ENCODE measurements around the gene OR10V1. TPM values are rescaled to one million over a fixed set of nuclear protein-coding genes. Genes with fewer than 3 reads are reported as not detected.

Gene OR10V1
- total RNA-seq, 2 donors from 2014 or later: not detected

DNA sequence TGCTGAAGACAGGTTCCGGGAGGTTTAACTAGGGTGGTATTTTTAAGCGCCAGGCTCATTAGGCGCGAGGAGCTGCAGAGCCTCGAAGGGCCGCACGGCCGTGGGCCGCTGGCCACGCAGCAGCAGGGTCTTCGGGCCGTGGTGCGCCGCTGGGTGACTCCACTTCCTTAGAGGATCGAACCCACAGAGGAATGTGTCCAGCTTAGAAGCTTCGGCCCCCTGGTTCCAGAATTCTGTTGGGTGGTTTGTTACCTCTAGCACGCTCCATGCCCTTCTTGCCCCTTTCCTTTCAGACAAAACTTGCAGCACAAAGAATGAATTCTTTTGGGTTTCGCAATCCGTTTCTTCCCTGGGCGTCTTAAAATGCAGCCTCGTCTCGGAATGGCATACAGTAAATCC, 44.0 kb downstream of the OR10V1 start:
- H3K36me3 Mint-ChIP-seq: peaks cover 21% of the 10 kb centered on the region
- ATAC-seq: no peak
- no peaks in the 10 kb centered on the region for H3K9me3 Mint-ChIP-seq
- DNase-seq (ENCODE audit: low spot score): no peak
- H3K27ac Mint-ChIP-seq: peak overlapping the region; percentile 95 to 99
- no peaks in the 10 kb centered on the region for H3K27me3 Mint-ChIP-seq
- H3K4me3 Mint-ChIP-seq: peak overlapping the region; percentile 95
- H3K4me1 Mint-ChIP-seq (ENCODE audit: low read depth in 2 of 2): peaks cover 34 to 36% of the 10 kb centered on the region in 2 donors

DNA sequence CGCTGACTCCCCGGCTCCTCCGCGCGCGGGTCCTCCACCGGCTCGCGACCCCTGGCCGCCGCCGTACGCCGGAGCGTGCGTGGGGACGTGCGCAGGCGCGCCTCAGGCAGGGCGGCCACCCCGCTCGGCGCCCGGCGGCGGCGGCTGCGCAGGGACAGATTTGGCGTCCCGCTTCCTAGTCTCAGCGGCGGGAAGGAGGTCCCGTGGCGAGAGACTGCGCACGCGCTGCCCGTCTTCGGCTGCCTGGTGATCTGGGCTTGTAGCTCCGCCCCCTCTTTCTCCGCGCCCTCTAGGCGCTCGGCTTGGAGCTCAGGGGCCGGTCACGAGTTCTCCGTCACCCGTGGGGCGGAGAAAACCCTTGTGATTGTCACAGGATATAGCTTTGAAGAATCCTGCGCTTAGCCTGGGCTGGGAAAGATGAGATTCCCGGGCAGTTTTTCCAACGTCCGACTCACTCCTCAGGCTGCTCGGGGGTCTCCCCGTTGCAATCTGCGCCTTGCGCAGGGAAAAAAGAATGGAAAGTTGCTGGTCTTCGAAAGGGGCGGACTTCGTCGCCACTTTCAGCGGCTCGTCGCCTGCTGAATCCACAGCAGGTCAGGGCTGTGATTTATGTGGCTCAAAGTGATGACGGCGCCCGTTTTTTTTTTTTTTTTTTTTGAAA, 44.6 kb downstream of the OR10V1 start, which contains the start of gene PATL1:
PATL1 (minus strand) TSS at position 88 of the 661 bp plus-strand sequence. CDS start 142 bp downstream, outside the sequence.
- ATAC-seq (peak; percentile 96 to 97), DNase-seq (ENCODE audit: low spot score) (peak; percentile 100)
- Mint-ChIP-seq H3K4me1 (ENCODE audit: low read depth in 2 of 2) (peaks cover 34 to 38% of the 10 kb centered on the region in 2 donors), H3K4me3 (peak within 1 kb of the TSS; percentile 95), H3K27ac (peak within 1 kb of the TSS; percentile 95 to 99), H3K27me3 (no peaks in the 10 kb centered on the region), H3K9me3 (no peaks in the 10 kb centered on the region), H3K36me3 (peaks cover 21% of the 10 kb centered on the region)

DNA sequence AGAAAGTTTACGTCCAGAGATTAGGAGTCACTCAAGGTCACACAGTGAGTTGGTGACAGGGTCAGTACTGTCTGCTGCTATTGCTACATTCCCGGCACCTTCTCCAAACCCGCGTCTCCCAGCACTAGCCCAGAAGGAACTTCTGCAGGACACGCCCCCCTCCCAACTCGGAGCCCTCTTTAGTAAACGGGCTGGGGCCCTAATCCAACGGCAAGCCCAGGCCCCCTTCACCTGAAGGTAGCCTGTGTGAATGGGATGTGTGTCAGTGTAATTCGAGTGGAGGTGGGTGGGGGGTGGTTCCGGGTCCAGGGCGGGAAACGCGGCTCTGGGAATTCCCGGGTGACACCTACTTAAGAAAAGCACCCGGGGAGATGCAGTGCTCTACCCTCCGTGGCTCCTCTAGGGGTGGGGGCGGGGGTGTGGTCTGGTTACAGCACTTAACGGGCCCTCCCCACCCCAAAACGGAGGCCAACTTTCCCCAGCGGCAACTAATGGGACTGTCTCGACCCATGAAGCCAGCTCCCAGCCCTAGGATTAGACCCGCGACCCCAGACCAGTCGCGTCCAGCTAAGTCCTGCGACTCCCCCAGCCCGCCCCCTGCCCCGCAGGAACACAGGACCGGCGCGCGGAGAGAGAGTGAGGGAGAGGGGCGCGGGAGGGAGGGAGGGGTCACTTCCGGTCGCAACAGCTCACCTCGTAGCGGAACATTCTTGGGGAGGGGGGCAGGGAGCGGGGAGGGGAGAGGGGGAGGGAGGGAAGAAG, 45.3 kb downstream of the OR10V1 start:
- Mint-ChIP-seq H3K4me3 (peak overlapping the region; percentile 95), H3K4me1 (ENCODE audit: low read depth in 2 of 2) (peaks cover 34 to 41% of the 10 kb centered on the region in 2 donors), H3K27ac (peak overlapping the region; percentile 95 to 99), H3K27me3 (no peaks in the 10 kb centered on the region), H3K9me3 (no peaks in the 10 kb centered on the region), H3K36me3 (peaks cover 21% of the 10 kb centered on the region)
- DNase-seq (ENCODE audit: low spot score): peak; percentile 73
- ATAC-seq: peak; percentile 60 to 61

DNA sequence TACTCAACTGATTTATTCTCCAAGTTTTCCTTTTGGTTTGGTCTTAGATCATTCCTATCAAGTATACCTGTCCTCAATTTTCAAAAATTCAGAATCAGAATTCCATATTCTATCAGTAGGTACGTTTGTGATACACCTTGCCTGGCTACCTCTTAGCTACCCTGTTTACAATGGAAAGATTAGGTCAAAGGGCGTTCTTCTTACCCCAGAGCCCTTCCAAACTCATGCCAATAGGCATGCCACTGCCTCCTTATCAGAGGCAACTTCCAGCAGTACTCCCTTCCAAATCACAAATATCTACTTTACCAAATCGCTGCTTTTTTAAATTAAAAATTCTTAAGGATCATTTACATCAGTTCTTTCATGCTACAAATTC, 45.8 kb downstream of the OR10V1 start:
- ATAC-seq (no peak), DNase-seq (ENCODE audit: low spot score) (no peak)
- Mint-ChIP-seq H3K4me3 (peak overlapping the region; percentile 95), H3K36me3 (peaks cover 21% of the 10 kb centered on the region), H3K4me1 (ENCODE audit: low read depth in 2 of 2) (peaks cover 34 to 41% of the 10 kb centered on the region in 2 donors), H3K9me3 (no peaks in the 10 kb centered on the region), H3K27ac (peak overlapping the region; percentile 95 to 99), H3K27me3 (no peaks in the 10 kb centered on the region)

DNA sequence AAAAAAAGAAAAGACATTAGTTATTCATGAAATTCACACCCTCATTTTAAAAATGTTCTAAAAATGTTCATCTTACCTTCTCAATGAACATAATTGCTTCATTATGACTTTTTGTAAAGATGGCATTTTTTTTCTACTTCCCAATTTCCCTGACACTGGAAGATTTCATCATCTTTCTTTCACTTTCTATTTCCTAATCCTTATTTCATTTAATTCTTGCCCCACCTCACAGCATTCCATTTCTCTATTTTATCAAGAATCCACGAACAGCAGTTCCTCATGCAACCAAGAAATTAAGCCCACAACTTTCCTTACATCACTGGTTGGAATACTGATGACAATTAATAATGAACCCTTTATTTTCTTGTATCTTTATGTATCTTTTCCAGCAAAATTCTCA, 46.7 kb downstream of the OR10V1 start:
- Mint-ChIP-seq H3K4me3 (peak overlapping the region; percentile 95), H3K4me1 (ENCODE audit: low read depth in 2 of 2) (peaks cover 34 to 41% of the 10 kb centered on the region in 2 donors)
- no peak for DNase-seq (ENCODE audit: low spot score)

More for the DNA sequence above, 46.7 kb downstream of the OR10V1 start:
- H3K9me3 Mint-ChIP-seq: no peaks in the 10 kb centered on the region
- peaks cover 21% of the 10 kb centered on the region for H3K36me3 Mint-ChIP-seq
- no peak for ATAC-seq
- H3K27ac Mint-ChIP-seq: peak overlapping the region; percentile 95 to 99
- no peaks in the 10 kb centered on the region for H3K27me3 Mint-ChIP-seq

Other genes starting within 250 kb of the OR10V1 start
- not detected for gene OR4D10, start 240.5 kb downstream of the OR10V1 start, total RNA-seq
- not detected for gene OR4D11, start 210.3 kb downstream of the OR10V1 start, total RNA-seq
- gene OR4D9, start 202.3 kb downstream of the OR10V1 start, total RNA-seq: not detected
- gene OSBP, start 98.1 kb downstream of the OR10V1 start, total RNA-seq: 10 to 100 TPM; 40.5 to 45.2 TPM
- 10 to 100 TPM; 50.5 to 62.9 TPM for gene PATL1, start 44.8 kb downstream of the OR10V1 start, total RNA-seq
- 10 to 100 TPM; 26.8 to 28.5 TPM for gene STX3, start 41.5 kb upstream of the OR10V1 start, total RNA-seq
- 10 to 100 TPM; 58.7 to 75.5 TPM for gene MRPL16, start 96.9 kb upstream of the OR10V1 start, total RNA-seq
- not detected for gene CBLIF, start 131.7 kb upstream of the OR10V1 start, total RNA-seq
- gene TCN1, start 152.6 kb upstream of the OR10V1 start, total RNA-seq: not detected
- not detected for gene OOSP3, start 164.9 kb upstream of the OR10V1 start, total RNA-seq
- not detected for gene OOSP1, start 224.6 kb upstream of the OR10V1 start, total RNA-seq

Data from natural killer cell treated with Interleukin-12 subunit alpha and Interleukin-12 subunit beta and Interleukin-15 and Interleukin-18, amount 100 ng/mL, for 72 hours (primary cell).